ENCODE results near the gene UNC5A. TPM values are rescaled to one million over a fixed set of nuclear protein-coding genes. Genes with fewer than 3 reads are reported as not detected.

Gene UNC5A
- total RNA-seq, 1 experiment from 2014 or later, result 0.06 TPM

DNA sequence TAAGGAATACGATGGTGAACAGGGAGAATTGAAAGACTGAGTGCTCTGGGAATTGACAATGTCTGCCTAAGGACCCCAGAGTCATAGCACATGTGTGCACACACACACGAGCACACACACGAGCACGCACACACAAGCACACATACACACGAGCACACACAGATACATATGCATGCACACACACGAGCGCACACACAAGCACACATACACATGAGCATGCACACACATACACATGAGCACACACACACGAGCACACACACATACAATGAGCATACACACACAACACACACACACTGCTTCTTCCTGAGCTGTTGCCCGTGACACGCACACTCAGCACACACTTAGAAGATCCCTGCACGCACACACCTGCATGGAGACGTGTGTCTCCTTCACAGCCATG lies 10.9 kb upstream of the UNC5A start:
- DNase-seq (ENCODE audit: low read depth), result no peak

DNA sequence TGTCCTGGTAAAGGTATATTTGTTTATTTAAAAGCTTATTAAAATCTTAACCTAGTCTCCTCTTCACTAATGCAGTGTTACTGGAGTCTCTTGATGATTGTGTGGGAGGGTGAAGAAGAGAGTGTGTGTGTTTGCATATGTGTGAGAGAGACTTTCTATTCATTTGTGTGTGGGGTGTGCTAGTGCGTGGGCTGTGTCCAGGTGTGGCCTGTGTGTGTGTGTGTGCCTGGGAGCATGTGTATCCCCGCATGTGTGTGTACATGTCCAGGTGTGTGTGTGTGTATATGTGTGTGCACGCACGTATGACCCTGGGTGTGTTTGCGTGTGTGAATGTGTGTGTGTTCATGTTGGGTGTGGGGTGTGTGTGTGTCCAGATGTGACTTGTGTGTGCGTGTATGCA lies 10.3 kb upstream of the UNC5A start:
- no peak for DNase-seq (ENCODE audit: low read depth)

DNA sequence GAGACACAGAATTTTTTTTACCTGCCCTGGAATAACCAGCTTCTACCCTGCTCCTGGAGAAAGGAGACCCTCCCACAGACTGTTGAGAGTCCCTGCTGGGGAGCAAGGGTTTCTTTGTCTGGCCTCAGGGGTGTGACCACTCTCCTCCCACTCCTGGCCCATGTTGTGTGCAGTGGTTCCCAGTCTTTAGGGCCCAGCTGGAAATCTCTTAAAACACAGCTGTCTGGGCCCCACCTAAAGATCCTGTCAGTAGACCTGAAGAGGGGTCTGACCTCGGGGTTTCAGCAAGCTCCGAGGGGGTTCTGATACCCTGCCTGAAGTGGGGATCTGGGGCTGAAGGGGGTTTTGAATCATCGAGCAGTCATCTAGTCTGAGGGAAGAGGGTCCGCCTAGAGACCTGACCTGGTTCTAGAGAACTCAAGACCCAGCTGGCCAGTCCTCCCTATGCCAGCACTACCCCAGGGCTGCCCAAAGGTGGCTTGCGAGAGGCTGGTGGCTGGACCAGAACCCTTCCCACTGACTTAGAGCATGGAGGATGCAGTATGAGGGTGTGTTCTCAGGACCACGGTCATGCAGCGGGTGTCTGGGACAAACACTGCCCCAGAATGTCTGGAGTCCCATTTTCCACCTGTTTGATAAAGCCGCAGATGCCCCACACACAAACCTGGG lies 8.1 kb upstream of the UNC5A start:
- DNase-seq (ENCODE audit: low read depth), result no peak

DNA sequence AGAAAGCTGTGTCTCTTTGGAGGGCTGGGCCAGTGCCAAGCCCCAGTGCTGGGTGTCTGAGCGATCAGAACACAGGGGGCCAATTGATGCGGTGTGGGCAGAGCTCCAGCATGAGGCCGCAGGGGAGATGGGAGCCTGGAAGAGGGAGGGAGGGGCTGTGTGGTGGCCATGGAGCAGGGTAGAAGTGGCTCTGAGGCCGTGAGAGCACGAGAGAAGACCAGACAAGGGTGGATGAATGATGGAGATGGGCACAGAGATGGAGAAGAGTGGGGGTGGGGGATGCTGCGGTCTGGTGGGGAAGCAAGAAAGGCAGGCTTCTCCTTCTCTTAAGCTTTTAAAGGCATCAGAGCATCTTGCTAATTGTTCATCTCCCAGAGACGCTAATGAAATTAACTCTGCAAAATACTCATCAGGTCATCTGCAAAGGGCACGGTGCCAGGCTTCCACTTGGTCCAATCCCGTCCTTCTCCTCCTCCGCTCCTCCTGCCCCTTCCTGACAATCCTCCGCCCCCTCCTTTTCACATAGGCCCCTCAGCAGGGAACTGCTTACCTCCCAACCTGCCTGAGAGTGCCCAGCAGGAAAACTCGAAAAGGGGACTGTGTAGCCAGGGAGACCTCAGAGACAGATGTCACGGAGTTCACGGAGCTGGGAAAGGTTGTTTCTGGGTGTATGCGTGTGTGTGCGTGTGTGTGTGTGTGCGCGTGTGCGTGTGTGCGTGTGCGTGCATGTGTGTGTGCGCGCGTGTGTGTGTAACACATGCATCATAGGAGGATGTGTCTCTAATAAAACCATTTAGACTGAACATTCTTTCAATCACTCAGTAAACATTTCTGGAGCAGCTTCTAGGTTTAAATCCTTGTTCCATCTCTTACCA lies 7.1 kb upstream of the UNC5A start:
- no peak for DNase-seq (ENCODE audit: low read depth)

DNA sequence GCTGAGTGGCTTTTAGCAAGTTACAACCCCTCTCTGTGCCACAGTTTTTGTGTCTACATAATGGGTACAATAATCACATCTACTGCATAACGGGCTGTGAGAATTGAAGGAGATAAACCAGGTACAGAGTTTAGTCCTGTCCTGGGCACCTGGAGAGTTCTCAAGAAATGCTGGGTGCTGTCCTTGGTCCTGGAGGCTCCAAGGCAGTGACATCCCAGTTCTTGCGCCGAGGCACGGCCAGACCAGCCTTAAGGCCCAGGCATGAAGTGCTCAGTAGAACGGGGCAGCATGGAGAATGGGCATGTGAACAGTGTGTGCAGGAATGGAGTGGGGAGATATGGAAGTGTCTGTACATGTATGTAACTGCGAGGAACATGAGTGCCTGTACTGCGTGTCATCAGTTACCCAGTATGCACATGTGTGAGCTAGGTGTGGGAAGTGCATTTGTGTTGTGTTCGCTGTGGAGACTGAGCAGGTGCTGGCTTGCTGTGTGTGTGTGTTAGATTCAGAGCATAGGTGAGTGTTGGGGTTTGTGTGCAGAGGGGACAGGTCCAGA lies 6.3 kb upstream of the UNC5A start:
- no peak for DNase-seq (ENCODE audit: low read depth)

DNA sequence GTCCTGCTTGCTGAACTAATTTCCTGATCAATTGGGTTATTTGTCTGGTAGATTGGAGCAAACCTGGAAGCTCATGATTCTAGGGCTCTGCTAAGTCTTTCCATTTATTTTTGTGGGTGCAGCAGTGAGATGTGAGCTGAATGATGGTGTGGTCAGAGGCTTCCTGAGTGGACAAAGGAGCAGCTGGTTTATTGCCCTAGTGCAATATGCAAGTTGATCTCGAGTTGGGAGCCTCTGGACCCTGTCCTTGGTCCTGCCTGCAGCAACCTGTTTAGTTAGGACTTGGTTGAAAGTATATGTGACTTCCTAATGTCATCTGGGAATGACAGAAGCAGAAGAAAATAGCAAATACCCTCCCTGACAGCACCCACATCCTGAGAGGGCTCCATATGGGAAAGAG lies 4.2 kb upstream of the UNC5A start:
- no peak for DNase-seq (ENCODE audit: low read depth)

DNA sequence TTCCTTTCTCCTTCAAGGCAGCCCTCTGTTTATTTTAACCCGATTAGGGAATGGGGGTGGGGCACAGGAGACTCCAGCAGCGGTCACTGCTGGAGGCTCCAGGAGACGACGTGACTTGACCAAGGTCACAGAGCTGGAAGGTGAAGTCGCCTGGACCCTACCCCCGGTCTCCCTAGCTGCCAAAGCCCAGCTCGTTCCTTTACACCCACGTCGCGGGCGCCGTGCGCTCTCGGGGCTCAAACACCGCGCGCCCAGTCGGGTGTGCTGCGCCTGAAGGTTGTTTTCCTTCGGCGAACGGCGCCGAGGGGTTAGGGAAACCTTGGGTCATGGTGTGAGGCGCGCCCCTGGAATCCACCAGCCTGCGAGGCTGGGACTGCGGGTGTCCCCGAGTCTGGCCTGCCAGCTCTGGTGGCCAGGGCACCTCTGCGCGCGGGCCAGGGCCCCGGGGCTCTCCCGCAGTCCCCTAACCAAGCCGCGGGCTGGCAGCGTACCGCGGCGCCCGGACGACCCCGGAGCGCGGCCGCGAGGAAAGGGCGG lies 747 bp upstream of the UNC5A start:
- DNase-seq (ENCODE audit: low read depth), result no peak

DNA sequence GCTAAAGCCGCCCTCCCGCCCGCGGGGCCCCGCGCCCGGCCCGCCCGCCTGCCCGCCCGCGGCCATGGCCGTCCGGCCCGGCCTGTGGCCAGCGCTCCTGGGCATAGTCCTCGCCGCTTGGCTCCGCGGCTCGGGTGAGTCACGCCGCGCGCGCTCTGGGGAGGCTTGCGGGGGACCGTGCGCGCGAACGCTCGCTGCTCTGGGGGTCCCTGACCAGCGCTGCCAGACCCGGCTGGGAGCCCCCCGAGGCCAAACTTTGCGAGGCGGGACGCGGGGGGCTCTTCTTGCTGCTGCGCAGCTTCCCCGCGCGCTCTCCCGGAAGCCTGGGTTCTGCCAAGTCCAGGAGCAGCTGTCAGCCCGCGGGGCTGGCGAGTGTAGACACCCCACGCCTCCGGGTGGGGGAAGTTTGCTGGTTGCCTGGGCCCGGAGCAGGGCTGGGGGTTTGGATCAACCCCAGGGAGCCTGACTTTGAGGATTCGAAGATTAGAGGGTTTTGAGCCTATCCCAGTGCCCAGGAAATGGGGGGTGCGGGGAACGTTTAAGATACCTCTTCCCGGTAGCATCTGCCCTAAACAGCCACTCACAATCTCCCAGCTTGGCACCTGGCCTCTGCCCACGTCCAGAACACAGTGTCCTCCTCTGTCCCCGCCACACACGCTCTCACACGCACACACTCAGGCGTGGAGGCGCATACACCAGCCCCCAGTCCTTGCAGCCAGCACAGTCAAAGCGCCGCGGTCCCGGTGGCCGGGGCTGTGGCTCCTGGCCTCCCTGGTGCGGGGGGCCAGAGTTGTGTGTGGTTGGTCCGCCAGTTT lies 535 bp downstream of the UNC5A start:
- no peak for DNase-seq (ENCODE audit: low read depth)

DNA sequence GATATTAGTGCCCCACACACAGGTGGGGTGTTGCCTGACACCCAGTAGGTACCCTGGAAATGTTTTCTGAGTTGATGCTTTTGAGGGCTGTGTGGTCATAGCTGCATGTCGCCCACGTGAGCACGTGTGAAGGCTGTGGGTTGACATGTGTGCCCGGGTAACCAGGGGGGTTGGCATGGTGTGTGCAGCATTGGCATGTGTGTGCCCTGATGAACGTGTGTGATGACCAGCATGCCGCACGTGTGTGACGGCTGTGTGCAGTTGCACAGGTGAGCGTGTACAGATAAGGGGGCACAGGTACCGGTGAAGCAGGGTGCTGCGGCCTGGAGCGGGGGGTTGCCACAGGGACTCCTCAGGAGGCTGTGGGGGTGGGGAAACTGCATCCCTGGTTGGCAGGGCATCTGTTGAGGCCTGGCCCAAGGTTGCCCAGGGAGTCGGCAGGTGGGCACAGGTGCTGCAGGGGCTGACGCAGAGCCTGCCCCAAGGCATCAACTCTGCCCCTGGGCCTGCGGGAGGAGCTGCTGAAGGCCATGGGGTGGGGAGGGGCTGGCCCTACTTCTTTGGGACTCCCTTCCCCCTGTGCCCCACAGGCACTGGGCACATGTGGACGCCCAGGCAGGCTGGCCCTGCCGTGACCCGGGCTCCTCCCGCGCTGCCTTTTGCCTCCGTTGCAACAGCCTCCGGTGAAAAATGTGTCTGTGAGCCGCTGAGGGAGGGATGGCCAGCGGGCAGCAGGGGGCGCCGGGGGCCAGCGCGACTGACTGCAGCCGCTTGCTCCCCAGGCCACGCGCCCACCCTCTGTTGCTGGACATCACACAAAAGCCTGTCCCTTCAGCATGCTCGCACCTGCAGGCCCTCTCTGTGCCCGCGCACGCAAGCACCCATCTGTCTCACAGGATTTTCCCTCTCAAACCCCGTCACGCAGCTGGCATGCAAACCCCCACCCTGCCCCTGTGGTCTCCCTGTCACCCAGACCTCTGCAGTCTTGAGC lies 2.2 kb downstream of the UNC5A start:
- no peak for DNase-seq (ENCODE audit: low read depth)

DNA sequence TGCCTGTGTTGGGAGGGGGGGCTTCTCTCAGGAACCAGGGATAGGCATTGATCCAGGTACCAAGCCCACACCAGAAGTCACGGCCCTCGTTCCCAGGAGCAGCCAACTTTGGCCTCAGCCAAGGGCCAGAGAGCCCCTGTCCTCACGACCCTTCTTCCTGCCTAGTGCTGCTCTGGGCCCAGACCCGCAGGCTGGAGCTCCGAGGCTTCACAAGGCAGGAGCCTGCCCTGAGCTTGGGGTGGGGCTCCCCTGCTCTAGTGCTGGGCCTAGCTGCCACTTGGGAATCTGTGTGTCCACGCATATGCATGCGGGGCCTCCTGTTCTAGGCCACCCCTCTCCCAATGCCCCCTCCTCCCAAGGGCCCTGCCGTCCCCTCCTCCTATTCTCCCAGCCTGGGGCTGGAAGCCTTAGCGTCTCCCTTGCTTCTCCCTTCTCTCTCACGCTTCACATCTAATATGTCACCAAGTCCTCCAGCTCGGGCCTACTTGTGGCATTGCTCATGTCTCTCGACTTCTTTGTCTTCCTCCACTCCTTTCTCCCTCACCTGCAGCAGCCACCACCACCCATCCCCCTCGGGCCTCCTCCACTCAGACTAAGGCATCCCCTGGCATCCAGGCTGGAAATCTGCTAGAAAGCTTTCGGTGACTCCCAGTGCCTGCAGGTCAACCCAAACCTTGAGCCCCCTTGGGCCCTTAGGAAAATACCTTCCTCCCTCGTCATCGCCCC lies 3.4 kb downstream of the UNC5A start:
- DNase-seq (ENCODE audit: low read depth), result no peak

DNA sequence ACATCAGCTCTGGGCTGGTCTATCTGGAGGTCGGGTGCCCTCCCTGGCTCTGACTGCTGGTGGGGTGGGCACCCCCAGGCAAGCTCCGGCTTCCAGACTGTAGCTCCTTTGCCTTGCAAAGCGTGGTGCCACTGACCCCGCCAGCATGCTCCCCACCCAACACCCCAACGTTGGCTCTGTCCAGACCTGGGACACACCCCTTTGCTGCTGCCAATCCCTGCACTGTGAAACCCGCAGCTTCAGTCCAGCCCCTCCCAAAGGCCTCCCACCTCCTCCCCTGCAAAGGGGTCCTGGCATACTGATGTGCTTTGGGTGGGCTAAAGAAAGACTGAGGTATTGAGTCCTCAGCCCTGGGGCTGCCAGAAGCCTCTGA lies 3.9 kb downstream of the UNC5A start:
- DNase-seq (ENCODE audit: low read depth), result no peak

DNA sequence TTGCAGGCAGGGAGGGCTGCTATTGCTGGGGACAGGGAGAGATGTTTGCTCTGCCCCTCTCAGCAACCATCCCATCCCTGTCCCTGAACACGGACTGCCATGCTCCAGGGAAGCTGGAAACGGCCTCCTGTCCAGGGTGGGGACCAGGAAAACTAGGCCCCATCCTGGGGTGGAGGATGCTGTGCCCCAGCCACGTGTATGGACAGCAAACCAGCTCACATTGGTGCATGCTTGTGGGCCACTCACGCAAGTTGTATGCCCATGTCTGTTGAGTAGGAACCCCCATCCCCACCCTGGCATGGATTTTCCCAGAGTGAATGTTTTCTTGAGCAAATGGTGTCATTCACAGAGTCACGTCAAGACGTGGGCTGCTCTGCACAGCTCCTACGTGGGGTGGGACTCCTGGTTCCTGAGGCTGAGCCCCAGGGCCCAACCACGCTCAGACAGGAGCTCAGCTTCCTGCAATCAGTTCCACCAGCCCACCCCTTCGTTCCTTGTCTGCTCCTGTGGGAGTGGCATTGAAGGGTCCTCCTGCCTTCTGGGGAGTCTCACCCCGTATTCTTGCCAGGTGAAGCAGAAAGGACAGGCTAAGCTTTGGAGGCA lies 4.6 kb downstream of the UNC5A start:
- DNase-seq (ENCODE audit: low read depth), result no peak

DNA sequence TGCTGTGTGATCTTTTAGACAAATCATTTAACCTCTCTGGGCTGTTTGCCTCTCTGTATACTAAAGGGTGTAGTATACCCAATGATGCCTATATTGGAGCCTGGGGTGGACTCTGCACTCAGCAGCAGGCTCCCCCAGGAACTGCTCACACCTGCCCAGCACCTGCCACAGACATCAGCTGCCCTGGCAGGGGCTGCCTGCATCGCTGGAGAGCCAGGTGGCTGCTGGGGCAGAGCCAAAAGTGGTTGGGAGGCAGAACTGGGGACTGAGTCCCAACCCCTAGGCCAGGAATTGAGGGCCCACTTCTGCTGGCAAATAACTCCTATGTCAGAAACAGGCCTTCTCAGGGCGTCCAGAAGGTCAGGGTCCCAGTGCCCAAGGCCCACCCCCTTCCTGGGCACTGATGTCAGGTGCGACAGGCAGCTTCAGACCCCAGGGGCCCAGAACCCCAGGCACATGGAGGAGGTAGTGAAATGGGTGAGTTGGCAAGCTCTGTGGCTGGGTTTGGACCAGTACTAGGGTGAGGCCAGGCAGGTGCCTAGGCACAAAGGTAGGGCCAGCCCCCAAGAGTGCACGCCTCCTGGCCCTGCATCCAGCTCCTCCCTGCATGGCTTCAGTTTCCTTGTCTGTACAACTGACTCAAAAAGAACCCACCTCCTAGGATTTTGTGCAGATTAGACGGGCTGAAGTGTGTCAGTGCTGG lies 5.8 kb downstream of the UNC5A start:
- DNase-seq (ENCODE audit: low read depth), result no peak

DNA sequence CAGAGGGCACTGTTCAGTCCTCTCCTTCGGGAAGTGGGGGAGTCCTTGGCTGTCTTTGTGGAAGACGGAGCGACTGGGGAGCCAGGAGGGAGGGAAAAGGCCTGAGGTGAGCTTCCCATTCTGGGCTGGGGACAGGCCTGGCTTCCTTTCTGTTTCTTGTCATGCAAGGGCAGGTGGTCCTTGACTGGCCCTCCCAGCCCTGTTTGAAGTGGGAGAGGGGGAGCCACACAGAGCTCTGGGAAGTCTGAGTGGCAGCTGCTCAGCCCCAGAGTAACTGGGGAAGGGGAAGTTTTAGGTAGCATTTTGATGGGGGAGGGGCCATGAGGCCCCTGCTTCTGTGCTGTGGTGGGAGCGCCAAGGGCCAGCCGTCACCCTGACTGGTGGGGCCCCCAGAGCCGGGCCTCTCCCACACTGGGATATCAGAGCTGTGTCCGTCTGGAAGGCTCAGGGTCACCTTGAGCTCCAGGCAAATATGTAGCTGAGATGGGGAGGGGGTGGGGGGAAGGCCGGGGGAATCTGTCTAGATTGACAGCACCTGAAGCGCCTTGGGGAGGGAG lies 6.5 kb downstream of the UNC5A start:
- DNase-seq (ENCODE audit: low read depth), result no peak

DNA sequence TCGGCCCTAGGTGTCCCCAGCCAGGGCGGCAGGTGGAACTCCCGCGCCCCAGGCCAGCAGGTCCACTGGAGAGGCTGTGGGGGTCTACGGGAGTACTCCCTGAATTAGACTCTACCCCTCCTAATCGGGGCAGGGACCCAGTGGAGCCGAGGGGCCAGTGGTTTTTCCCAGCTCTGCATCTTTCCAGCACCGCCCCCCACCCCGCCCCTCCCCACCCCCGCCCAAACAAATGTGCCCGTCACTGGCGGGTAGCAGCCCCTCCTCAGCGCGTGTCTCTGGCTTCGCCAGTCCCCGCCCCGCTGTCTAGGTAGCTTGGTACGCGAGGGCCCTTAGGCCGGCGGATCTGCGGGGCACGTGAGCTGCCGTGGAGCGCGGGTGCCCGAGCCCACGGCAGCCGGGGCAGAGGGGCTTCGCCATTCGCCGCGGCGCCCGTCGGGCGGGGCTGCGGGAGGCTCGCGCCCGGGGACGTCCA lies 7.0 kb downstream of the UNC5A start:
- DNase-seq (ENCODE audit: low read depth), result no peak

DNA sequence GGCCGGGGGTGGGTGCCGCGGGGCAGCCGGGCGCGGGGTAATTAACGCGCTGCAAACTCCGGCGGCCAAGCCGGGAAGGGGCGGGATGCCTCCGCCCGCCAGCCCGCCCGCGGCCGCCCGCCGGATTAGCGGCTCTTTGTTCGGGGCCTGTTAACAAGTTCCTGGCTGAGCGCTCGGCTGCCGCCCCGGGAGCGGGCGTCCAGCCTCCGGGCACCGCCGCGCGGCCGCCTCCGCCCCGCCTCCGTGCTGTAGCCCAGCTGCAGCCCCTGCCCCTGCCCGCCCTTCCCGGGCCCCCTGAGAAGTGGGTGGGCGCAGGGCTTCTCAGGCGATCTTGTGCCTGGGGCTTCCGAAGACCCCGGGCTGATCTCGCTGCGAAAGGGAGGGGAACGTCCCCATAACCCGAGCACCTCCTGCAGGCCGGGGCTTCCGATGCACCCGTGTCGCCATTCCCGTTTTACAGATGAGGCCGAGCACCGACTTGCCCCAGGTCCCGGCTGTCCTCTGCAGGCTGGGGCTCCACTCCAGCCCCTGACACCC lies 7.5 kb downstream of the UNC5A start:
- no peak for DNase-seq (ENCODE audit: low read depth)

DNA sequence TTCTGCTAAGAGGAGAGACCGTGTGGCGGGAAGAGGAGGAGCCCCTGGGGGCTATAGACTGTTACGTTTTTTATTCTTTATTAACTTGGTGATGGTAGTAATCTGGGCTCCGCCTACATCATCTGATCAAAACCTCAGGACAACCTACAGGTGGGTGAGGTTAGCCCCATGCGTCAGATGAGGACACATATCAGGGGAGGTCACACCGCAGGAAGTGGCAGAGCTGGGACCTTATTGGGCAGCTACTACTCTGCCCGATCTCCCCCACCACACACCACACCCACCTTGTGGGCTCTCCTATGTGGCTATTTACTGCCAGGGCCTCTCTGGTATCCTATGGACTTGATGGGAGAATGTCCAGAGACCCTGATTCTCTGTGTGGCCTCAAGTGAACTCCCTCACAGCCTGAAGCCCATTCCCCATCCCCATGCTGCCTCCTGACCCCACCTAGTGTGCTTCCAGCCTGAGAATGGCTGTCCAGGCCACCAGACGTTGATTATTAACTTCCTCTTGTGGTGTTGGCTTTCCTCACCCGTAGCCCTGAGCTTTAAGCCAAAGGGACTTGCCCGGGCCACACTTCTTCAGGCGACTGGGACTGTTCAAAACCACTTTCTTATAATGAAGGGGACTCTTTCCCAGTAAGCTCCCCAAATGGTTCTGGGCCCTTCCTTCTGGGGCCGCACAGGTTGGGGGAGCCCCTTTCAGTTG lies 8.2 kb downstream of the UNC5A start:
- DNase-seq (ENCODE audit: low read depth), result no peak
